NCI-H128 (cell line): ENCODE data around the gene ZNF750.

Experiments used
- DNase-seq: peaks from one replicate; lab custom pipeline; 2025; ENCODE audit not compliant: unreplicated experiment; lab: John Stamatoyannopoulos, UW

ZNF750 gene

GRCh38 chr17:82860606-82861392 lies 21.0 kb upstream of the ZNF750 start:
- no peak for DNase-seq

- DNase-seq: no peak
Observed at GRCh38 chr17:82859431-82860403, 19.9 kb upstream of the ZNF750 start.

- no peak for DNase-seq
Observed at GRCh38 chr17:82858376-82859126, 18.7 kb upstream of the ZNF750 start.

- DNase-seq: no peak
Observed at GRCh38 chr17:82856361-82856760, 16.5 kb upstream of the ZNF750 start.

GRCh38 chr17:82854226-82854625 lies 14.4 kb upstream of the ZNF750 start:
- DNase-seq: no peak

GRCh38 chr17:82851381-82851780 lies 11.6 kb upstream of the ZNF750 start:
- no peak for DNase-seq

GRCh38 chr17:82849076-82849945 lies 9.5 kb upstream of the ZNF750 start:
- DNase-seq: no peak

- DNase-seq: peak; percentile 36
Observed at GRCh38 chr17:82848022-82848592, 8.3 kb upstream of the ZNF750 start.

- no peak for DNase-seq
Observed at GRCh38 chr17:82846061-82846691, 6.4 kb upstream of the ZNF750 start.

- DNase-seq: no peak
Observed at GRCh38 chr17:82845163-82845807, 5.5 kb upstream of the ZNF750 start.

GRCh38 chr17:82844796-82845162 lies 5.0 kb upstream of the ZNF750 start:
- no peak for DNase-seq

GRCh38 chr17:82843904-82844680 lies 4.3 kb upstream of the ZNF750 start:
- DNase-seq: no peak

- DNase-seq: no peak
Observed at GRCh38 chr17:82841921-82842596, 2.2 kb upstream of the ZNF750 start.

- DNase-seq: no peak
Observed at GRCh38 chr17:82840431-82840831, 609 bp upstream of the ZNF750 start.

GRCh38 chr17:82838386-82839063 lies 1.3 kb downstream of the ZNF750 start:
- DNase-seq: no peak

- DNase-seq: no peak
Observed at GRCh38 chr17:82837586-82838320, 2.1 kb downstream of the ZNF750 start.
